HUES6 (cell line): ENCODE data around the gene RNF34.

Source experiments
- H3K27ac ChIP-seq: 2 replicates; pipeline ENCODE4 v1.7.0; 2013; ENCODE audit warnings: low read depth, mild to moderate bottlenecking, low read length, inconsistent platforms
- H3K27me3 ChIP-seq: 2 replicates; pipeline ENCODE4 v1.6.1; 2013; ENCODE audit warnings: low read length; ENCODE audit not compliant: control insufficient read depth, insufficient read depth
- H3K36me3 ChIP-seq: 2 replicates; pipeline ENCODE4 v1.6.1; 2013; ENCODE audit warnings: low read length; ENCODE audit not compliant: control insufficient read depth, insufficient read depth
- H3K4me1 ChIP-seq: 2 replicates; pipeline ENCODE4 v1.6.1; 2013; ENCODE audit warnings: low read length; ENCODE audit not compliant: control insufficient read depth, insufficient read depth
- H3K4me3 ChIP-seq: 2 replicates; pipeline ENCODE4 v1.5.1; 2013; ENCODE audit warnings: low read depth, low read length
- H3K9ac ChIP-seq: one replicate; pipeline ENCODE4 v1.6.1; 2013; ENCODE audit warnings: mild to moderate bottlenecking, low read length
- H3K9me3 ChIP-seq: 2 replicates; pipeline ENCODE4 v1.6.1; 2013; ENCODE audit warnings: low read depth, low read length; ENCODE audit not compliant: control insufficient read depth, insufficient read depth

The RNF34 gene

DNA sequence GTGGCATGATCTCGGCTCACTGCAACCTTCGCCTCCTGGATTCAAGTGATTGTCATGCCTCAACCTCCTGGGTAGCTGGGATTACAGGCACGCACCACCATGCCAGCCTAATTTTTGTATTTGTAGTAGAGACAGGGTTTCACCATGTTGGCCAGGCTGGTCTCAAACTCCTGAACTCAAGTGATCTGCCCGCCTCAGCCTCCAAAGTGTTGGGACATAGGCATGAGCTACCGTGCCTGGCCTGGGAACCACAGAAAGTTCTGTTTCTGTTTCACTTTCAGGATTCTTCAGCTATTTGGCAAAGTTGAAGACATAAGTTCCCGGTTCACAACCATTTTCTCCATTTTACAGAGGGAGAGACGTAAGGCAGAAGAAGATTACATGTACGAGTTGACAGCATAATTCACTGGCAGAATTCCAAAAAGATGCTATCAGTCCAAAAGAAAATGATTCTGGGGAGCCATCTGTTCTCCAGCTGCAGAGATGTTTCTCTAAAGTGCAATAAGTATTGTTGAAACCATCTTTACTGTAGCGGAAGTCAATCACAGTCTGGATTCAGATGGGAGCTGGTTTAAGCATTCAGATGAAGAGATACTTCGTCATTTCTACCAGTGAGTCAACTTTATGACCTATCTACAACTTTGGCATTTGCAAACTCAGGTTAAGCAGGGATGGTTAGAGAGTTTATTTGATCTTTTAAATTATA lies 8.1 kb upstream of the RNF34 start:
- H3K9me3 ChIP-seq = no peaks in the 10 kb centered on the region
- no peak overlapping the region for H3K4me3 ChIP-seq
- H3K36me3 ChIP-seq = no peaks in the 10 kb centered on the region
- H3K4me1 ChIP-seq = 0 out of 2 replicates have a peak, but pooled peaks cover 3% of the 10 kb centered on the region
- H3K27me3 ChIP-seq = no peaks in the 10 kb centered on the region
- no peak overlapping the region for H3K9ac ChIP-seq
- no peak overlapping the region for H3K27ac ChIP-seq

DNA sequence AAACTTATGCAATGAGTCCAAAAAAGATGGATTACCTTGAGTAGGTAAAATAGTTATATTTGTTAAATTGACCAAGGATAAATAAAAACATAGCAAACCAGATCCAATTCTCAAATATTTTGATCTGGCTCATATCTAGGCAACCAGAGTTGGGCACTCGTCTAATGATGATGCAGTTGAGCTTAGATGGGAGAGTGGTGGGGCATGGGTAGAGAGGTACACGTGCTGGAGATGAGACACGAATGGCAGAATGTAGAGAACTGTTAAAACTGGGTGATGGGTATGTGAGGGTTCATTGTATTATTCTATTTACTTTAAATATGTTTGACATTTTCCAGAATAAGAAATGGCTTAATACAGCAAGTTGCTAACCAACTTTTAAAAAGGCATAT lies 7.6 kb upstream of the RNF34 start:
- H3K9me3 ChIP-seq = no peaks in the 10 kb centered on the region
- H3K9ac ChIP-seq = no peak overlapping the region
- no peak overlapping the region for H3K4me3 ChIP-seq
- H3K27ac ChIP-seq = no peak overlapping the region
- no peaks in the 10 kb centered on the region for H3K27me3 ChIP-seq
- H3K4me1 ChIP-seq = 0 out of 2 replicates have a peak, but pooled peaks cover 3% of the 10 kb centered on the region
- no peaks in the 10 kb centered on the region for H3K36me3 ChIP-seq

DNA sequence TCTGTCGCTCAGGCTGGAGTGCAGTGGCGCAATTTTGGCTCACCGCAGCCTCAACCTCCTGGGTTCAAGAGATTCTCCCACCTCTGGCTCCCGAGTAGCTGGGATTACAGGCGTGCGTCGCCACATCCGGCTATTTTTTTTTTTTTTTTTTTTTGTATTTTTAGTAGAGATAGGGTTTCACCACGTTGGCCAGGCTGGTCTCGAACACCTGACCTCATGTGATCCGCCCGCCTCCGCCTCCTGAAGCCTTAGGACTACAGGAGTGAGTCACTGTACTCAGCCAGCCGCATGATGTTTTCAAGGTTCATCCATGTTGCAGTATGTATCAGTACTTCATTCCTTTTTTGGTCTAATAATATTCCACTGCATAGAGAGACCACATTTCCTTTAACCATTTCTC lies 2.4 kb upstream of the RNF34 start:
- no peak overlapping the region for H3K9ac ChIP-seq
- H3K4me3 ChIP-seq = no peak overlapping the region
- H3K27ac ChIP-seq = no peak overlapping the region
- no peaks in the 10 kb centered on the region for H3K9me3 ChIP-seq
- H3K4me1 ChIP-seq = peaks cover 10% of the 10 kb centered on the region
- no peaks in the 10 kb centered on the region for H3K36me3 ChIP-seq
- H3K27me3 ChIP-seq = no peaks in the 10 kb centered on the region

DNA sequence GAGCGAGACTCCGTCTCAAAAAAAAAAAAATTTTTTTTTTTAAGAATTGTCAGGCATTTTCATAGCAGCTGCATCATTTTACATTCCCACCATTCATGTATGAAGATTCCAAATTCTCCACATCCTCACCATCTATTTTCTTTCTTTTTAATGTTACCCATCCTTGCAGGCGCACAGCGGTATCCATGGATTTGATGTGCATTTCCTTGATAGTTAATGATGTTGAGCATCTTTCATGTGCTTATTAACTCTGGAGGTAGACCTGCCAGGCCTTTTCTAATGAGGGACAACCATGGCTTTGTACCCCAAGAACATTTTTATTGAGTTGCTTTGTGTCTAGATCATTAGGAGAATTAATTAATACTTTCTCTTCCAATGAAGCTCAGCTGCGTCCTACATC lies 1.6 kb upstream of the RNF34 start:
- Histone ChIP-seq H3K4me3 (peak overlapping the region; percentile 88; the same call in 1 of the 2 replicates), H3K9me3 (no peaks in the 10 kb centered on the region), H3K4me1 (peaks cover 10% of the 10 kb centered on the region), H3K27me3 (no peaks in the 10 kb centered on the region), H3K9ac (no peak overlapping the region), H3K36me3 (peaks cover 5% of the 10 kb centered on the region), H3K27ac (no peak overlapping the region)

DNA sequence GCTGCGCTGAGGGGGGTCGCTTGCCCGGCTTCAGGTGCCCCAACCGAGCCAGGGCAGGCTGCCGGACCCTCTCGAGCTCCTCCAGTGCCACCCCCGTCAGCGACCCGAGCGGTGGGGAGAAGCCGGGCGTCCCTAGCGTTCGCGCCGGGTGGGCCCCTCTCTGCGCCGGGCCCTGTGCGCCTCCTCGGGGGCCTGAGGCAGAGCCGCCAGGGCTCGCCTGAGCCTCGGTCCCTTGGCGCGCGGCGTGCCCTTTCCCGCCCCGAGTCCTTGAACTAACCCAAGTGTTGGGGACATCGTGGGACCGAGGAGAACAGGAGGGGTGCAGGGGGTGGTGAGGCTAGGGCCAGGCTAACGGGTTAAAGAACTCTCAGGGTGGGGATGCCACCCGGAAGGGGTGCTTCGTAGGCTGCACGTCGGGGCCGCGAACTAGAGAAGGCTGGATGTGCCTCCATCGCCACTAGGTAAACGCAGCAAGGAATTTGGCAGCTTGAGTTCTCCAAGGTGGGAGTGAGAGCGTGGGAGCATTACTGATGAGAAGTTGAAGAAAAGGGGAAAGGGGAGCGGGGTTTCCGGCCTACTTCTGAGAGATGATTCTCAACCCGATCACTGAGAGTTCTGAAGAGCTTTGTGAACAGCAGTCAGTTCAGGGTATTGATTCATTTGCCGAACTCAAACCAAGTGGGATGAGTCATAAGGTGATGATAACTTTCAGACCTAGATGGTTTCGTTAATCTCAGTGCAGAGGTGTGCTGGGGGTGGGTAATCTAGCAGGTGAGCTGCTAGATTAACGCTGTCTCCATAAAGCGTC lies 618 bp downstream of the RNF34 start:
- Histone ChIP-seq H3K9me3 (no peaks in the 10 kb centered on the region), H3K36me3 (peaks cover 22% of the 10 kb centered on the region), H3K27ac (peak overlapping the region; percentile 87), H3K27me3 (no peaks in the 10 kb centered on the region), H3K9ac (peak overlapping the region; percentile 96), H3K4me3 (peak overlapping the region; percentile 88), H3K4me1 (peaks cover 10% of the 10 kb centered on the region)

DNA sequence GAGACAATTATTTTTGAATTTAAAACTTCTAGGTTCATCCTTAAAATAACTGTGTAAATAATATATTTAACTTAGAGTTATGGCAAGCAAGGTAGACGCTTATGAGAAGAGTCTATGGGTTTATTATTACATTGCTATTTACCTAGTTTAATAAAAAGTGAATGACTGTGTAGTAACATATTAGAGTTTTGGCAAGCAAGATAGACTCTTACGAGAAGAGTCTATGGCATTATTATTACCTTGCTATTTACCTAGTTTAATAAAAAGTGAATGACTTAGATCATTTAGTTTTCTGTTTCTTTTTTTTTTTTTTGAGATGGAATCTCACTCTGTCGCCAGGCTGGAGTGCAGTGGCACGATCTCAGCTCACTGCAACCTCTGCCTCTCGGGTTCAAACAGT lies 3.8 kb downstream of the RNF34 start:
- H3K27ac ChIP-seq = no peak overlapping the region
- peaks cover 48% of the 10 kb centered on the region for H3K36me3 ChIP-seq
- no peak overlapping the region for H3K9ac ChIP-seq

DNA sequence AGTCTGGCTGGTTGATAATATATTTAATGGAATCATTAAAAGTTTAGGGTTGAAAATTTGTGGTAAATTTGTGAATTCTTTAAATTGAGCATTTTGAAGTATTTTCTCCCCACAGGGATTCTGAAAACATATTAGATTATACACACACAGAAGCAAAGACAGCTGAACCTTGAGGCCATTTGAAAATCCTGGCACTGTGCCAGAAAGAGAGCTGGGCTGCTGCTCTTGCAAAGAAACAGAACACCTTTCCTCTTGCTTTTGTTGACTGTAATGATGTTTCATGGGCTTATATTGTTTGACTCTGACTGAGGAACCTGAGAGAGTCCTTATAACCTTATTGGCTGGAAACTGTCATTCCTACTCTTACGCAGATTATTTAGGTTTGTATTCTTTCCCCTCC lies 4.8 kb downstream of the RNF34 start:
- Histone ChIP-seq H3K9ac (no peak overlapping the region), H3K36me3 (peaks cover 55% of the 10 kb centered on the region), H3K27me3 (no peaks in the 10 kb centered on the region), H3K4me1 (peaks cover 10% of the 10 kb centered on the region), H3K4me3 (no peak overlapping the region), H3K27ac (no peak overlapping the region), H3K9me3 (no peaks in the 10 kb centered on the region)

More for the DNA sequence above, 3.8 kb downstream of the RNF34 start:
- Histone ChIP-seq H3K27me3 (no peaks in the 10 kb centered on the region), H3K9me3 (no peaks in the 10 kb centered on the region), H3K4me3 (no peak overlapping the region), H3K4me1 (peaks cover 10% of the 10 kb centered on the region)

DNA sequence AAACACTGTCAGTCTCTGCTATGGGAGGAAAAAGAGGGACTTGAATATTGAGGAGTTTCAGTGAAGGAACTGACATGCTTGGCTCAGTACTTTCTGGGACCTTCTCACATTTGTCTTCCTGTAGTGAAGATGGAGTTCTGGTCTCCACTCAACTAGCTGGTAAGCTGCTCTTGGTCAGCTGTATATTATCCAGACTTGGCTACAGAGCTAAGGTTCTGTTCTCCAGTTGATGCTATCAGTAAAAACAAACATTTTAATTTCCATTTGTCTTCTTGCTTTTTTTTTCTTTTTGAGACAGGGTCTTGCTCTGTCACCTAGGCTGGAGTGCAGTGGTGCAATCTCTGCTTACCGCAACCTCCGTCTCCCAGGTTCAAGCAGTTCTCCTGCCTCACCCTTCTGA lies 5.3 kb downstream of the RNF34 start:
- Histone ChIP-seq H3K4me1 (peaks cover 10% of the 10 kb centered on the region), H3K36me3 (peaks cover 55% of the 10 kb centered on the region), H3K27me3 (no peaks in the 10 kb centered on the region), H3K4me3 (no peak overlapping the region), H3K27ac (no peak overlapping the region), H3K9me3 (no peaks in the 10 kb centered on the region), H3K9ac (no peak overlapping the region)

DNA sequence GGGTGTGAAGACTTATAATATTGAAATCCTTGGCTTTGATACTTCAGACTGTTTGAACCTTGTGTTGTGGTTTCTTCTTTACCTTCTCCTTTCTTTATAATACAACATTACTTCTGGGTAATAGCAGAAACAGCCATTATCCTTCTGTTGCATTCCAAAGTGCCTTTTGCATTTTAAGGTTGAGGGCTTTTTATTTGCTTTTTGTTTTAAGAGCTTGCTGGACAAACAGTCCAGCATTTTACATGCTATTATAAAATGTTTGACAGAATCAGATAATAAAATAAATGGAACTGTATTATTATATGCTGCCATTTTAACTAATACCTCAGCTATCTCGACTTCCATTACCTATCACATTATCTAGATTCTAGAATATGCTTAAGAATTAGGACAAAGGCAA lies 14.0 kb downstream of the RNF34 start:
- Histone ChIP-seq H3K27ac (no peak overlapping the region), H3K4me3 (no peak overlapping the region), H3K36me3 (peaks cover 43% of the 10 kb centered on the region), H3K4me1 (no peaks in the 10 kb centered on the region), H3K9me3 (no peaks in the 10 kb centered on the region), H3K9ac (no peak overlapping the region), H3K27me3 (no peaks in the 10 kb centered on the region)

DNA sequence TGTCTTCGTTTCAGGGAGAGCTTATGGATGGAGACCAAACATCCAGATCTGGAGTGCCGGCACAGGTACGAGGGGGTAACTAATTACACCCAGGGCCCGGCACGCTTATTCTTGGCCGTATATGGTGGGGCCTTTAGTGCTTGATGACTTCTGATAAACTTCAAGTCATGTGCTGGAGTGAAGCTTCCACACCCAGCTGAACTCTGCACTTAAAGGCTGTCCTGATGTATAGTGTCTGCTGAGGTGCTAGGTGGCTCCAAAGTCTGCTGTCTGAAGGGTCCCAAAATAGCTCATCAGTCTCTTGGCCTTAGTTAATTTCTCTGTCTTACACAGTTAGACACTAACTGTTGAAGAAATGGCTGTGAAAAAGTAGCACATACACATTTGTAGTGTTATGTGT lies 17.9 kb downstream of the RNF34 start:
- no peaks in the 10 kb centered on the region for H3K9me3 ChIP-seq
- no peaks in the 10 kb centered on the region for H3K4me1 ChIP-seq
- H3K4me3 ChIP-seq = no peak overlapping the region
- no peak overlapping the region for H3K27ac ChIP-seq
- H3K9ac ChIP-seq = no peak overlapping the region
- H3K36me3 ChIP-seq = peaks cover 74% of the 10 kb centered on the region
- no peaks in the 10 kb centered on the region for H3K27me3 ChIP-seq

DNA sequence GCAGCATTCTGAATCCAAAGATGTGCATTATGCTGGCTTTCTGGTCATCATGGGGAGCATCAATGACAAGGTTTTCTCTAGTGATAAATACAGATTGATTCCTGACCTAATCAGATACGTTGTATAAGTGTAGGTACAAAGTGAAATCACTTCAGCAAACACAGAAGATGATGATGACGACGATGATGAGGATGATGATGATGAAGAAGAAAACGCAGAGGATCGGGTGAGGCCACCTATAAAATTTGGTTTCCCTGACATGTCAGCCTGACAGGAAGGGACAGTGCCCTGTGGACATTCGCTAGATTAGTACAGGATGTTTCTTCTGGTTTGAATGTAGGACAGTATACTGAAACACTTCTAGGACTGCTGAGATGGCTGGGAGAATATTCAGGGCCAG lies 20.2 kb downstream of the RNF34 start:
- no peak overlapping the region for H3K9ac ChIP-seq
- H3K27ac ChIP-seq = no peak overlapping the region
- H3K4me1 ChIP-seq = no peaks in the 10 kb centered on the region
- no peak overlapping the region for H3K4me3 ChIP-seq
- no peaks in the 10 kb centered on the region for H3K9me3 ChIP-seq
- peaks cover 95% of the 10 kb centered on the region for H3K36me3 ChIP-seq
- no peaks in the 10 kb centered on the region for H3K27me3 ChIP-seq
